Ovary (tissue), 9 donors: ENCODE data around the gene EIF4G3. TPM values are rescaled to one million over a fixed set of nuclear protein-coding genes. Genes with fewer than 3 reads are reported as not detected.
"Not testable (repeated sequence)": the region's sequence is repeated elsewhere in the genome, so short reads cannot be mapped to it uniquely, and the experiment has no call there.

ENCODE experiments used
- DNase-seq, 5 donors: peaks; one replicate each; pipeline ENCODE4 v3.0.0-alpha.2; 2019 to 2020
- H3K27ac ChIP-seq, 2 donors: fragments of 200-600 bp; one replicate each; pipeline versions ENCODE4 v1.5.1 to v1.8.0; 2019 to 2022
- H3K27me3 ChIP-seq: fragments of 200-600 bp; one replicate; pipeline ENCODE4 v1.8.0; 2022
- H3K36me3 ChIP-seq: fragments of 200-600 bp; sonication (generic); one replicate; pipeline ENCODE4 v1.5.1; 2019
- H3K4me1 ChIP-seq: one replicate; pipeline ENCODE4 v1.8.1; 2013; ENCODE audit warnings: mild to moderate bottlenecking, moderate library complexity; ENCODE audit not compliant: insufficient read depth
- H3K4me3 ChIP-seq: fragments of 200-600 bp; sonication (generic); one replicate; pipeline ENCODE4 v1.5.1; 2017
- H3K9me3 ChIP-seq, 2 donors: fragments of 200-600 bp in 1 of 2; sonication (generic) in 1 of 2; one replicate each; pipeline versions ENCODE4 v1.5.1 to v1.8.1; 2013 to 2019; ENCODE audit warnings: mild to moderate bottlenecking in 1 of 2, moderate library complexity in 1 of 2
- EP300 ChIP-seq: sonication (generic); formaldehyde crosslinking; IDR thresholded peaks from one replicate; pipeline ENCODE4 v1.6.1; 2017; ENCODE audit warnings: antibody characterized with exemption
- POLR2A ChIP-seq: fragments of 450-650 bp; IDR thresholded peaks from one replicate; pipeline ENCODE4 v1.6.1; 2017; ENCODE audit warnings: antibody characterized with exemption, mild to moderate bottlenecking, moderate library complexity
- WGBS, 3 donors: extraction: QIAGEN DNeasy Blood & Tissue Kit in 1 of 3; methylation state at CpG; one replicate each; pipeline versions ENCODE4 v1.1.5 to v1.1.7; 2013 to 2017; 5-methylcytosine and 5-hydroxymethylcytosine counted together
- intact Hi-C, 4 donors: fragments of 100-400 bp; cut with DNase I; formaldehyde crosslinking; loops; one replicate each; pipeline versions ENCODE4 v1.11.0 to v1.15.1; 2022 to 2023
- polyA plus RNA-seq, 2 donors: library from polyadenylated mRNA; stranded (reverse); fragments of 200-250 nt in 1 of 2; fragments of 350-450 nt in 1 of 2; fragmentation: Illumina TruSeq in 1 of 2; extraction: RNeasy Lipid Tissue Mini Kit (QIAGEN cat#74804) in 1 of 2; gene quantifications; one replicate each; pipeline ENCODE4 v1.2.3, GENCODE V29; 2013 to 2014
- total RNA-seq, 7 donors: library from RNA; depleted of rRNA in 2 of 7; stranded (reverse); fragments of >200 nt in 2 of 7; fragmentation: NEBNext Ultra II Directional in 3 of 7; extraction: Animal tissue kit (Norgen Biotek cat#: 25700) in 3 of 7; gene quantifications; one replicate each; pipeline versions ENCODE4 v1.1.0 to v1.2.4, GENCODE V29; 2016 to 2023
- TF ChIP-seq, protein P1 (sequence below), 3 donors: fragments of 450-650 bp in 2 of 3; fragments of 200-600 bp in 1 of 3; IDR thresholded peaks; one replicate each; pipeline versions ENCODE4 v1.5.1 to v1.8.0; 2016 to 2022; ENCODE audit warnings: antibody characterized with exemption in 3 of 3, mild to moderate bottlenecking in 1 of 3
- donor health status: DM: no; HTN: no; CAD: no; lungs with moderate emphysema.
- donor health status: DM: no; HTN: no; CAD: no.
- donor health status: Bipolar disorder and iron deficiency.
- donor health status: DM: yes; HTN: yes; CAD: no.
- donor health status: DM: no; HTN: no; CAD: no.
- donor health status: DM: yes; HTN: yes; CAD: no.

The EIF4G3 gene
- total and polyA plus RNA-seq, 9 donors, result 13.9 to 62.4 (median 39.4) TPM

DNA sequence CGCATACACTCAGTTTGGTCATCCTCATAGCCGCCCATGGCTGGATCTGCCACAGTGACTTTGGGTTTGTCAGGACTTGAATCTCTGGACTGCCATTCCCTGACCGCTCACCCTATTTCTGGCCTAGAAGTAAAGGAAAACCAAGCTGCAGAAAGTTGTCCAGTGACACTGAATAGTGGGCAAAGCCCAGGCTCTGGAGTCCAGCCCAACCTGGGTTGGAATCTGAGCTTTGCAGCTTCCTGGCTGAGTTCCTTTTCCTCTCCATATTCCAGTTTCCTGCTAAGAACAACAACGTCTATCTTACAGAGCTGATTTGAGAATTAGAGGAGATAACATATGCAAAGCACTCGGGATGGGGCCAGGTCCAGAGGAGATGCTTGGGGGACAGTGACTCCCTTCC, 15.6 kb upstream of the EIF4G3 start:
- no peak overlapping the region for H3K27ac ChIP-seq
- no peaks in the 10 kb centered on the region for H3K9me3 ChIP-seq
- no peak overlapping the region for H3K4me3 ChIP-seq
- no peaks in the 10 kb centered on the region for H3K36me3 ChIP-seq
- TF ChIP-seq, protein P1, sequence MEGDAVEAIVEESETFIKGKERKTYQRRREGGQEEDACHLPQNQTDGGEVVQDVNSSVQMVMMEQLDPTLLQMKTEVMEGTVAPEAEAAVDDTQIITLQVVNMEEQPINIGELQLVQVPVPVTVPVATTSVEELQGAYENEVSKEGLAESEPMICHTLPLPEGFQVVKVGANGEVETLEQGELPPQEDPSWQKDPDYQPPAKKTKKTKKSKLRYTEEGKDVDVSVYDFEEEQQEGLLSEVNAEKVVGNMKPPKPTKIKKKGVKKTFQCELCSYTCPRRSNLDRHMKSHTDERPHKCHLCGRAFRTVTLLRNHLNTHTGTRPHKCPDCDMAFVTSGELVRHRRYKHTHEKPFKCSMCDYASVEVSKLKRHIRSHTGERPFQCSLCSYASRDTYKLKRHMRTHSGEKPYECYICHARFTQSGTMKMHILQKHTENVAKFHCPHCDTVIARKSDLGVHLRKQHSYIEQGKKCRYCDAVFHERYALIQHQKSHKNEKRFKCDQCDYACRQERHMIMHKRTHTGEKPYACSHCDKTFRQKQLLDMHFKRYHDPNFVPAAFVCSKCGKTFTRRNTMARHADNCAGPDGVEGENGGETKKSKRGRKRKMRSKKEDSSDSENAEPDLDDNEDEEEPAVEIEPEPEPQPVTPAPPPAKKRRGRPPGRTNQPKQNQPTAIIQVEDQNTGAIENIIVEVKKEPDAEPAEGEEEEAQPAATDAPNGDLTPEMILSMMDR (IDR thresholded peaks at IDR 0.05), result no peak
- H3K4me1 ChIP-seq, result no peaks in the 10 kb centered on the region
- 56 to 60% (median 59%) methylated on average over 5 of the region's 5 CpGs for WGBS, 3 donors
- no peaks in the 10 kb centered on the region for H3K27me3 ChIP-seq
- intact Hi-C loops, result loop anchor here in 3 of 4 donors (10.0 kb wide), 2 partner anchors 207 to 667 kb away; no protein-coding TSS in a partner anchor
- DNase-seq, result no peak

DNA sequence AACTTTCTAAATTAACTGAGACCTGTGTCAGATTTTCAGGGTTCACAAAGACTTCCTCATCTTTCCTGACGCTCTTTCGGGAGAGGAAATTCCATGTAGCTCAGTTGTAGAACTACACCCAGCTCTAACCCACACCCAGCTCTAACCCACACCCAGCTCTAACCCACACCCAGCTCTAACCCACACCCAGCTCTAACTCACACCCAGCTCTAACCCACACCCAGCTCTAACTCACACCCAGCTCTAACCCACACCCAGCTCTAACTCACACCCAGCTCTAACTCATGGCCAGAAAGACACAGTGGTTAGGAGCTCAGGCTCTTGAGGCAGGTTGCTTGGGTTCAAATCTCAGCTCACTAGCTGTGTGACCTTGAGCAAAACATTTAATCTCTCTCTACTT, 14.1 kb upstream of the EIF4G3 start:
- H3K4me1 ChIP-seq, H3K27ac ChIP-seq, H3K9me3 ChIP-seq, H3K36me3 ChIP-seq, DNase-seq, H3K4me3 ChIP-seq, H3K27me3 ChIP-seq: not testable (repeated sequence)
- WGBS, 3 donors, result 74 to 82% (median 77%) methylated on average over 2 of the region's 2 CpGs
- intact Hi-C loops, result loop anchor here in 3 of 4 donors (10.0 kb wide), 2 partner anchors 206 to 666 kb away; no protein-coding TSS in a partner anchor

DNA sequence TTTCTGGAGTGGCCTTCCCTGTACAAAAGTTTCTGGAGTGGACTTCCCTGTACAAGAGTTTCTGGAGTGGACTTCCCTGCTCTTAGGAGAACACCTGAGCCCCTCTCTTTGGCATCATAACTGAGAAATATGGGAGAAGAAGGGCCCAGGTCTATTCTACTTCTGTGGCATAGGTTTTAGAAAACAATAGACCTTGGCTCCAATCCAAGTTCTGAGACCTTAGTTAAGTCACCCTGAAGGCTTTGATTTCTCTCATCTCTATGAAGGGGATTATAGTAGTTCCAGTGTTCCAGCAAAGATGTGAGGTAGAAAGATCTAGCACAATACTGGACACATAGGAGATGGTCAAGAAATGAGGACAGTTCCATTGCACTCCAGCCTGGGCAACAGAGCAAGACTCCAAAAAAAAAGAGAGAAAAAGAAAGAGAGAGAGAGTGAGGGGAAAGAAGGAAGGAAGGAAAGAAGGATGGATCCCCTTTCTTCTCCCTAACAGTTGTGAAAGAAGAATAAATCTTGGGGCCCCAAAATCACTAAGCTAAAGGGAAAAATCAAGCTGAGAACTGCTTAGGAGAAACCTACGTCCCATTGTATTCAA, 13.3 kb upstream of the EIF4G3 start:
- no peak for DNase-seq
- H3K27me3 ChIP-seq, result no peaks in the 10 kb centered on the region
- no peak overlapping the region for H3K4me3 ChIP-seq
- 91 to 96% (median 95%) methylated on average over 1 of the region's 1 CpG for WGBS, 3 donors
- no peak overlapping the region for H3K27ac ChIP-seq
- intact Hi-C loops, result loop anchor here in 3 of 4 donors (10.0 kb wide), 2 partner anchors 205 to 665 kb away; no protein-coding TSS in a partner anchor
- H3K36me3 ChIP-seq, result no peaks in the 10 kb centered on the region
- TF ChIP-seq EP300, result no peak
- TF ChIP-seq POLR2A, result no peak
- TF ChIP-seq, protein P1 (IDR thresholded peaks at IDR 0.05), result no peak
- no peaks in the 10 kb centered on the region for H3K9me3 ChIP-seq
- H3K4me1 ChIP-seq, result no peaks in the 10 kb centered on the region

DNA sequence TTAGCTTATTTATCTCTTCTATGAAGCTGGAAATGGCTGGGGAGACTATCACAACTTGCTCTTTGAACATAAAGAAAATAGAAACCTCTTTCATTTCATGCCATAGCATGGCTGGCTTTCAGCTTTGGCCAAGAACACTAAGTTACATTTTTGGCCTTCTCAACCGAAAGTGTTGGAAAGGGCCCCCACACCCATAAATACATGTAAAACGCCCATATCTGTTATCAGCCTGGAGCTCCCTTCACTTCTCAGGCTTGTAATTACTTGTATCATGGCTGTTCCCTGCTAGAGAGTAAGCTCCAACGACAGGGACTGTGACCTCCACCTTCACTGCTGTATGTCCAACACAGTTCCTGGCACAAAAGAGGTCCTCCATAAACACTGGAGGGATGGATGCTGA, 12.7 kb upstream of the EIF4G3 start:
- WGBS, 3 donors, result 33 to 48% (median 47%) methylated on average over 3 of the region's 3 CpGs
- Histone ChIP-seq H3K36me3 (no peaks in the 10 kb centered on the region), H3K4me1 (no peaks in the 10 kb centered on the region), H3K27me3 (no peaks in the 10 kb centered on the region), H3K9me3 (no peaks in the 10 kb centered on the region), H3K4me3 (no peak overlapping the region), H3K27ac (no peak overlapping the region)
- DNase-seq, result no peak
- TF ChIP-seq EP300 (no peak), POLR2A (no peak)
- TF ChIP-seq, protein P1 (IDR thresholded peaks at IDR 0.05), result no peak
- intact Hi-C loops, result no loop called here

DNA sequence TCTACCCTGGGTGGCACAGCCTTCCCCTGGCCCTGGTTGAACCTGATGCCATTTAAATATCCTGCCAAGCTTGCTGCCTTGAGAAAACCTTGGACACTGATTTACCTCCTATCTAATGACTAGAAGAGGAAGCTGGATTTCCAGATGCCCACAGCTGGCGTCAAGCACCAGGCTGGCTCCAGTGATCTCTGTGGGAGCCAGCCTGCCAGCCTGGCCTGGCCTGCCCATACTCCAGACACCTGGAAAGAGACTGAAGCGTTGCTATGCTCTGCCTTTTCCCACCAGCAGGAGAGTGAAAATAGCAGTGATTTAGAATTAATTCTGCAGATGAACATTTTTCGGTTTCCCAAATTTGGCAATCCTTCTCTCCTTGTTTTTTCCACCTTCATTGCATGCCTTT, 11.5 kb upstream of the EIF4G3 start:
- TF ChIP-seq POLR2A (no peak), EP300 (no peak)
- TF ChIP-seq, protein P1 (IDR thresholded peaks at IDR 0.05), result no peak
- Histone ChIP-seq H3K27ac (no peak overlapping the region), H3K4me1 (no peaks in the 10 kb centered on the region), H3K9me3 (no peaks in the 10 kb centered on the region), H3K4me3 (no peak overlapping the region), H3K27me3 (no peaks in the 10 kb centered on the region), H3K36me3 (no peaks in the 10 kb centered on the region)
- intact Hi-C loops, result no loop called here
- 67 to 83% (median 79%) methylated on average over 3 of the region's 3 CpGs for WGBS, 3 donors
- DNase-seq, result no peak
